Right forelimb (tissue), 1 donor: ENCODE results near the gene CHN2.

Experiments
- DNase-seq: peaks from one replicate; pipeline ENCODE4 v3.0.0-alpha.2; 2018

Gene CHN2

DNA sequence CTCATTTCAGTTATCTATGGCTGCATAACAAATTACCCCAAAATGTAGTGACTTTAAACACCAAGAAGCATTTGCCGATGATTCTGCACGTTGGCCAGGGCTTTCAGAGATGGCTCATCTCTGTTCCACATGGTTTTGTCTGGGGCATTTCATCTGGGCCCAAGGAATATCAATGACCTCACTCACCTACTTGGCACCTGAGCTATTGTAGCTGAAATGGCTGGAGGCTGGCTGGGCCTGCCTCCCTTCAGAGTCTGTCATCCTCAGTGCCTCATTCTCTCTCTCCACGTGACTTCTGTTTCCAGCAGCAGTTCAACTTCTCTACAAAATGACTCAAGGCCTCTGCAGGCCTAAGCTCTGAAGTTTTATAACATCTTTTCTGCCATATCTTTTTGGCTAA, 249.7 kb downstream of the CHN2 start:
- DNase-seq: no peak

DNA sequence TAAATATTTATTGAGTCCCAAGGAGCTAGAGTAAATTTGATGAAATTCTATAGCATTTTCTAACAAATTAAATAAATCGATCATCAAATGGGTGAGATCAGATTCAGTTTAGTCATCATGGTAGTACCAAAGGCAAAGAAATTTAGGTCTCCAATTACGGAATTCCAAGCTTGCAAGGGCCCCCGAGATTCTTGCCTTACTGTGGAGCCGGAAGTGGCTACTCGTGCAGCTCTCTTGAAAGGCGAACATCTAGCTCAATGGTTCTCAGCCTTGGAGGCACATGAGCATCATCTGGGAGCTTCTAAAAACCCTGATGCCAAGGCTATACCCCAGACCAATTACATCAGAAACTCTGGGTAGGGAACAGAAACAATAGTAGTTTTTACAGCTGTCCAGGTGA, 251.2 kb downstream of the CHN2 start:
- DNase-seq: no peak

DNA sequence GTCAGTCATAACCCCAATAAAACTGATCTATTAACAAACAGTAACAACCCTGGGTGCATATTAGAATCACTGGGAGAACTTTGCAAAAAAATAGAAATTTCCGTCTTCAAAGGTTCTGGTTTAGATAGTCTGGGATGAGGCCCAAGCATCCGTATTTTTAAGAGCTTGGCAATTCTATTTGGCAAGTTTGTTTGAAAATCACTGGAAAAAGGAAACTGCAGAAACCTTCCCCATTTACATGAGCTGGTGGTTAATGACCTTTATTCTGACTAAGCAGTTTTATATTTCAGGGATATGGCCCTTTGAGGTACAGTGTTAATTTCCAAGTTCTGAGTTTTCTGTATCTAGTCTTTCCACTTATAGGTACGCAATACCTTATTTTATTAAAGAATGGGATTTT, 253.3 kb downstream of the CHN2 start:
- DNase-seq: no peak

- DNase-seq: no peak
These were observed 255.1 kb downstream of the CHN2 start for GRCh38 chr7:29449569-29450260.

- no peak for DNase-seq
These were observed 258.4 kb downstream of the CHN2 start for GRCh38 chr7:29453021-29453420.

DNA sequence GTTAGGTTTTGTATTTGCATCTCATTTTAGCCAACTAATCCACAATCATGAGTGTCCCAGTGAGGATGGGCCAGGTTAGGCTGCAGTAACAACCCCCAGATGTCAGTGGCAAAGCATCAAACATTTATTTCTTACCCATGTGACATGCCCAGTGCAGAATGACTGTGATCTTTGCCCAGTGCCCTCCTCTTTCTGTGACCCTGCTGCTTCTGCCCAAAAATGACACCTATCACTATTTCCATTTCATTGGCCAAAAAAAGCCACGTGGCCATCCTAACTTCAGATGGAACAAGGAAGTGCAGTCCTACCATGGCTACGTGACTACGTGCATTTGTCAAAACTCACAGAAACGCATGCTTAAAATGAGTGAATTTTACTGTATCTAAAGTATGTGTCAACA, 259.9 kb downstream of the CHN2 start:
- DNase-seq: no peak

DNA sequence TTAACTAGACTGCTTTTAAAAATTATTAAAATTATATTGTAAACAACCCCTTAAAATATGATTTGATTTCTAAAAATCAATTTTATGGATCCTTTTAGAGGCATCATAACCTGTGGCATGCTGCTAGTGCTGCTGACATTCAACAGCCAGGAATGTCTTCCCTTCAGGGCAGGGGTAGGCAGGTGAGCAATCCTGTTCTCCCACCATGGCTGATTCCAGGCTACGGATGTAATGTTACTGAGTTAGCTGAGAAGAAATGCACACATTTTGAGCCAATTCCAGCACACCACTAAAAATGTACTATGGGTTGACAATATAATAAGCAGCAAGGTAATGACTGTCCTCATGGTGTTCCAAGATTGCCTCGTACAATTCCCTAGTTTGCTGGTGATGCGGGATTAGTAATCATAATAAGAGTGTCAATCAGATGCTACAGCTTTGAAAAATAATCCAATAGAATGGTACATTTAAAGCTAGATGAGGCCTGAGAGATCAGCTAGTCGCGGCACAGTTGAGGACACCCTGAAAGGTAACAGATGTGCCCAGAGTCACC, 260.4 kb downstream of the CHN2 start:
- DNase-seq: no peak

- DNase-seq: no peak
These were observed 262.6 kb downstream of the CHN2 start for GRCh38 chr7:29457141-29457561.

GRCh38 chr7:29457565-29458011, 263.0 kb downstream of the CHN2 start:
- DNase-seq: no peak

DNA sequence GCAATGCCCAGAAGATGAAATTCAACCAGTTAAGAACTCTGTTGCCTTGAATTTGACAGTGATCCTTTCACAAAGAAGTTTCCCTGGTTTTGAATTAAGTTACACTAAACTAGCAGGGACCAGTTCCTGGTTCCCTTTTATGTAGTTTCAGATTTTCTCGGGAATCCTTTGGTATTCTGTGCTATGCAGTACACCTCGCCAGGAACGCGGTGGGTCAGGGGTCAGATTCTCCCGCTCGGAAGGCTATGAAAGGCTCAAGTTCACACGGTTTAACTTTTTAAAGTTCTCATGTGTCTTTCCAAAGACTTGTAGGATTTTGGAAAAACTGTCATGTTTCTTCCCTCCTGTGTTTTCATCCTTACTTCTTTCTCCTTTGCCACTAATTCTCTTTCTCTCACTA, 264.4 kb downstream of the CHN2 start:
- no peak for DNase-seq

DNA sequence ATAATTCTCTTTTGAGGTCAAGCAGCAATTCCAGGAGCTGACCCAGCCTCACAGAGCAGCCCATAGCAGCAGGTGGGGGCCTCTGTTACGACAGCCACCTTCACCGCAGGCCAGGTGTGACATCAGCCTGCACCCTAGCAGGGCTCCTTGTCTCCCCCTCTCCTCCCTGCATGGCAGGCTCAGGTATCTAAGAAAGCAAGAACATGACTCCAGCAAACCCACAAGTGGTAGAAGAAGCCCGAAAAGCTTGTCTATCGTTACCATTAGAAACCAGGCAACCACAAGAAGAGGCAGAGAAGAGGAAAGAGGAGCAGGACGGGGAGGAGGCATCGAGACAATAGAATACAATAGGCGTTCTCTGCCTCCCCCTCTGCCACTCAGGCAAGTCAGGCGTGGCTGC, 265.0 kb downstream of the CHN2 start:
- DNase-seq: no peak

DNA sequence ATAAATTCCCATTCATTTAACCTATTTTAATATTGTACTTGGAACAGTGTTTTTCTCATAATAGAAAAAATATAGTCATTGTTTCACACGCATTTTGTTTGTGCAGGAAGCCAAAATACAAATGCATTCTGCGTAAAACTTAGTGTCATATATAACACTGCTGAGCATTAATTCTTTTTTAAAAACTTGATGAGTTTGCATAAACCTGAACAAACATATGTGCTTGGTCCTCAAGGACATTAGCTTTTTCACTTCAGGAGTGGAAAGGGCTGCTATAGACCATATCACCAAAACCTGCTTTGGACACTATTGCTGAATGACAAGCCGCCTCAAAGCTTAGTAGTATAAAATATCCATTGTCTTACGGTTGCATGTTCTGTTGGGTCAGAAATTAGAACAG, 267.4 kb downstream of the CHN2 start:
- DNase-seq: no peak

DNA sequence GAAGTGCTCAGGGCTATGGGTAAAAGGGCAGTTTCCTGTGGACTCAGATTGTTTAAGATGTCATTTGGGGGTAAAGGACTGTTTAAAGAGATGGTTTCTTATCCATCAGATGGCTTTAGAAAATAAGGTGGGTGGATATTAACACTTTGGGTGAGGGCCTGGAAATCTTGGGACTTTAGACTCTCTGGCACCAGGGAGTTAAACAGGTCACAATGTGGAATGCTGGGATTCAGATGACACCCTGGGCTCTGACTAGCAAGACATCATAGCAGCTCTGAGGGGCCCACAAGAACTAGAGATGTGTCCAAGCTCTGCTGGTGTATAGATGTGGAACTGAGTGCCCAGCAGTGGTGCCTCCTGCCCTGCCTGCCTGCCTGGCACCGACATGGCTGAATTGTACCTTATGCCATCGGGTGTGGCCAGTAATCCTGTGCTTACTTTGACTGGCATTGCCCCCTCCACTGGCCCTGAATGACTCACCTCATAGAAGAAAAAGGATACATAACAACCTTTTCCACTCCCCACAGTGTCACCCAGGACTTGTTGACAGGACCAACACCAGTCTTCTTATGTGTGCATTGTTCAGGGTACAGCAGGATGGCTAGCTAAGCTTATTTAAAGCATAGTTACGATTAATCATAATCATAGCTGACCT, 269.1 kb downstream of the CHN2 start:
- no peak for DNase-seq

- no peak for DNase-seq
These were observed 270.2 kb downstream of the CHN2 start for GRCh38 chr7:29464753-29465152.

- no peak for DNase-seq
These were observed 272.8 kb downstream of the CHN2 start for GRCh38 chr7:29467193-29467926.

DNA sequence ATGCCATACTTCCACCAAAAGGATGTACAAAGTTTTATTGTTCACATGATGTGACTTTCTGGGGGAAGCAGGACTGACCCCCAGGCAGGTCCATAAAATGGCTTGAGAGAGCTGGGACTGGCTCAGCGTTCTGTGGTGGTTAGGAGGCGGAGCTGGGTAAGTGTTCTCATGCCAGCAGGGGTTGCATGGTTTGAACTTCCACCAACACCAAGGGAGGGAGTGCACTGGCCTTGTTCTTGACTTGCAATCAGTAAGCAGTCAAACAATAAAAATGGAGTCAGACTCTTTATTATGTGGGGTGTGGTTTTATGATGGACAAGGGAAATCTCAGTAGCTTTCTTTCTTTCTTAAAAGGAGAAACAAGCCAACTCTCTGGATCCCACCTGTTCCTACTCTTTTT, 273.6 kb downstream of the CHN2 start:
- no peak for DNase-seq

DNA sequence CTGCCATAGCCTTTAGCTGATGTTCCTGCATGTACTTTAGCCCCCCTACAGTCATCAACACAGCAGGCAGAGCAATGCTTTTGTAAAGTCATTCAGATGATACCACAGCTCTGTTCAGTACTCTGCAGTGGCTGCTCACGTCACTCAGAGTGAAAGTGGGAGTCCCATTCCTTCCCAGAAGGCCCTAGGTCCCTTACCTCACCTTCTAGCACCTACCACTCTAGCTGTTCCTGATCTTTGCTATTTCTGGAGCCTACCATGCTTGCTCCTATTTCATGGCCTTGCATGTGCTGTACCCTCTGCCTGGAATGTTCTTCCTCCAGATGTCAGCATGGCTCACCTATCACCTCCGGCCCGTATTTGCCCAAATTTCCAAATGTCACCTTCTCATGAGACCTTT, 274.7 kb downstream of the CHN2 start:
- no peak for DNase-seq

DNA sequence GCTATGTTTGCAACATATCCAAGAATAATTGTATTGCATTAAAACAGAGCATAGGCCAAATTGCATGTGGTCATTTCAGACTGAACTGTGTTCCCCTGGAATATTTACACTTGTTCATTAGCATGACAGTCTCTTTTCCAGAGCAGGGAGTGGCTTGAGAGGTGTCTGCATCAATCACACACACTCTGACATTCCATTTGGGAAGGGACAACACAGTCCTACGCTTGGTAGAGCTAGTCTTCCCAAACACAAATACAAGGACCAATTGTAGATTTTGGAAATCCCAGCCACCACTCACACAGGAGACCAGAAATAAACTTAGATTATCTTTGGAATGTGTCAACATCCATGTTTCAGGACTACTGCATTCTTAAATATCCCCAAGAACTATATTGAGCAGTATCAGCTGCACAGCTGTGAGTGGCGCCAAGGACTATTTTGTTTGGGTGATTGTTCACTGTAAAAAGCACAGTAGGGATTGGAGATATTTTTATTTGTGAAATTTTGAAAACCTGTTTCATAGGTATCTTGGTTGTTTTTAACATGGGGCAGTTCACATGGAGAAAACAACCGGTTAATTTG, 275.5 kb downstream of the CHN2 start:
- no peak for DNase-seq

DNA sequence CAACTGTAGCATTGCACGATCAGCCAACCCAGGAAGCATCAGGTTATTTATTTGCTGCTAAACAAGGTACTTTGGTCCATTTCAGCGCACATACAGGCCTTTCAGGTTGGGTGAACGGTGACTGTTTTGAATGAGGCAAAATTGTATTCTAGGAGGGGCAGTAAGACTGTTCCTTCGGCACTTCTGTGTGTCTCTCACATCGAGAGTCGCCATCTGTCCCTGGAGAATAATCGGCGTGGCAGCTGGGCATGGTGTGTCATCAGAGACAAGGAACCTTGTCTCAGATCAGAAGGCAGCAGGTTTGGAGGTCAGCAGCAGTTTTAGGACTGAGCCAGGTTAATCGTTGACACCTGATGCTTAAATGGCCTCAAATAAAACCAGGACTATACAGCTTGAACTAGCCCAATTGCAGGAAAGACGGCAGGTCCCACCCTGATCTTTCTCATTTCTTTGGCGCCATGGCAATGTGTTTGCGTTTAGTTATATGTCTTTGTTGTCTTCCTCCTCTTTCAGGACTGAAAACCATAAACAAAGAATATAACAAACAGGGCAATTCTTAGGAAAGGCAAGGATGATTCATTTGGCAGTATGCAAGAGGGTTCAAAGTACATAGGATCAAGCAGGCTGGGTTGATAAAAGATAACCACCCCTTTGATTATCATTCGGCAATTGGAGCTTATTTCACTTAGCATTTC, 277.0 kb downstream of the CHN2 start:
- no peak for DNase-seq

DNA sequence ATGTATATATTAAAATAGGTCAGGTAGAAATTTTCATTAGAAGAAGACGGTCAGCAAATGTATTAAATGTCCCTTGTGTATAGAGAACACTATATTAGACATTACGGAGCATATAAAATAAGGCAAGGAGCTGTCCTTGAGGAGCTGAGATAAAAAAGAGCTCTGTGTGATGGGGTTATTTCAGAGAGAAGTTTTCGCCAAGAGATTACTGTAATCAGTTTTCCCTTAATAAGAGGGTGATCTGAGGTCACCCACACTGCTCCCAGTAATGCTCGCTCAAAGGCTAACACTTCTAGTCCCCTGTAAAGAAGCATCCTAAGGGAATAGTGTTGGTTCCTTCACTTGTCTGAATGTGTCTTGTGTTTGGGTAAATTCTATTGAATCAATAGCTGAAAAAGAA, 282.3 kb downstream of the CHN2 start:
- no peak for DNase-seq

GRCh38 chr7:29478226-29478625, 283.7 kb downstream of the CHN2 start:
- no peak for DNase-seq

DNA sequence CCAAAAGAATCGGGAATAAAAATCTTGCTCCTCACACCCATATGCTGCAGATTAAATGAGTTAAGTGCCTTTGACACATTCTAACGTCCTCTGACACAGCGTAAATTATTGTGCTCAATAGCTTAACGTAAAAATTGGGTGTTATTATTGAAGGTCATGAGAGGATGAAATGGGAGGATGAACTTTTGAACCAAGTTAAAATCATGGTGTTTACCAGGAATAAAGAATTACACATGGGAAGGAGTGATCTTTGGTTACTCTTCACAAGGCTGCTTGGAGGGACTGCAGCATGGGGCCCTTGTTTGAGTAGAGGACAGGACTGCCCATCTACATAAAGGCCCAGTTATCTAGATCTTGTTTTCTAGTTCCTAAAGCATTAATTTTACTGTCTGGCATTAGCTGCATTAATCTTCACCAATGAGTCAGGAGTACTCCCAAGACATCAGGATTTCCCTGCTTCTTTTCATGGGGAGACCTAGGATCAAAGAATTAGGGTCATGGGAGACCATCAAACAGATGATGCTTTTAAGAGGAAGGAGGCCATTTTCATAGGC, 284.2 kb downstream of the CHN2 start:
- no peak for DNase-seq
